NB4 (cell line): ENCODE data around the gene RNU6-9.

Source experiments
- CTCF ChIP-seq: IDR thresholded peaks from one replicate; pipeline ENCODE4 v1.5.1; 2012; ENCODE audit warnings: low read depth, low read length
- MAX ChIP-seq: IDR thresholded peaks from 2 replicates; pipeline ENCODE4 v1.6.1; 2011; ENCODE audit warnings: low read depth, low read length
- MYC ChIP-seq: IDR thresholded peaks from 2 replicates; pipeline ENCODE4 v1.6.1; 2011; ENCODE audit warnings: low read depth, low read length
- POLR2A ChIP-seq: IDR thresholded peaks from 2 replicates; pipeline ENCODE4 v1.6.1; 2011; ENCODE audit warnings: mild to moderate bottlenecking; ENCODE audit not compliant: insufficient read length; ENCODE audit errors: extremely low read depth

GRCh38 chr19:899336-900042 lies 6.2 kb downstream of the RNU6-9 start:
- TF ChIP-seq MAX (no peak), CTCF (no peak), POLR2A (no peak), MYC (no peak)
